PC-9 (cell line): Measurements from ENCODE around the gene MUSTN1.

Experiments used
- EZH2 ChIP-seq: fragments of 200-600 bp; sonication (generic); IDR thresholded peaks from 2 replicates; pipeline ENCODE4 v1.8.0; 2017; ENCODE audit warnings: antibody characterized with exemption, low read depth
- TF ChIP-seq, protein P1 (sequence below): fragments of 200-600 bp; sonication (generic); conservative IDR thresholded peaks from 2 replicates; pipeline ENCODE4 v1.6.1; 2017; ENCODE audit warnings: mixed run types, antibody characterized with exemption, mild to moderate bottlenecking, moderate library complexity

DNA sequence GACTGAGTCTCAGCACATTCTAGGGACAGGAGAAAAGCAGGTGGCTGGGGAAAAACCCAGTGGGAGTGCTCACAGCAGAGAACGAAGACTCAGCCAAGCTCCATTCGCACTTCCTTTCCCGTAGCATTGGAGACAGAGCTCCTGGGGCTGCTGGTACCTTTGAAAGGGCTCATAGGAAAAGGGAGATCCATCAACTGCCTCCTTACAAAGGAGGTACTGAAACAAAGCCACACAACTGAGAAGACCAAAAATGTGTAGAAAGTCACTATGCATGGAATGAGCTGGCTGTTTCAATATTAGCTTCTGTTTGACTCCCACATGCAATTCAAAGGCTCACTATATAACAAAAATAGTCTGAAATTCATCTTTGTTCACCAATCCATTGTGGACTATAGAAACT lies 45.7 kb upstream of the MUSTN1 start:
- no peak for TF ChIP-seq EZH2
- TF ChIP-seq, protein P1, sequence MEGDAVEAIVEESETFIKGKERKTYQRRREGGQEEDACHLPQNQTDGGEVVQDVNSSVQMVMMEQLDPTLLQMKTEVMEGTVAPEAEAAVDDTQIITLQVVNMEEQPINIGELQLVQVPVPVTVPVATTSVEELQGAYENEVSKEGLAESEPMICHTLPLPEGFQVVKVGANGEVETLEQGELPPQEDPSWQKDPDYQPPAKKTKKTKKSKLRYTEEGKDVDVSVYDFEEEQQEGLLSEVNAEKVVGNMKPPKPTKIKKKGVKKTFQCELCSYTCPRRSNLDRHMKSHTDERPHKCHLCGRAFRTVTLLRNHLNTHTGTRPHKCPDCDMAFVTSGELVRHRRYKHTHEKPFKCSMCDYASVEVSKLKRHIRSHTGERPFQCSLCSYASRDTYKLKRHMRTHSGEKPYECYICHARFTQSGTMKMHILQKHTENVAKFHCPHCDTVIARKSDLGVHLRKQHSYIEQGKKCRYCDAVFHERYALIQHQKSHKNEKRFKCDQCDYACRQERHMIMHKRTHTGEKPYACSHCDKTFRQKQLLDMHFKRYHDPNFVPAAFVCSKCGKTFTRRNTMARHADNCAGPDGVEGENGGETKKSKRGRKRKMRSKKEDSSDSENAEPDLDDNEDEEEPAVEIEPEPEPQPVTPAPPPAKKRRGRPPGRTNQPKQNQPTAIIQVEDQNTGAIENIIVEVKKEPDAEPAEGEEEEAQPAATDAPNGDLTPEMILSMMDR: no peak
